ENCODE data around the gene COA5. TPM values are rescaled to one million over a fixed set of nuclear protein-coding genes. Genes with fewer than 3 reads are reported as not detected.

Gene COA5
- polyA plus RNA-seq, 1 of the 3 experiments (the other 2 are of a cell fraction), result 40.3 TPM

GRCh38 chr2:98654699-98655495 is 46.6 kb upstream of the COA5 start:
- Histone ChIP-seq H3K9me3 (no peaks in the 10 kb centered on the region), H3K27me3 (ENCODE audit: insufficient read depth) (no peaks in the 10 kb centered on the region), H3K27ac (ENCODE audit: low read depth in 2 of 2, low read length in 1 of 2) (no peak overlapping the region), H3K4me3 (ENCODE audit: low read depth in 2 of 2, low read length in 1 of 2) (no peak overlapping the region), H3K4me2 (no peak overlapping the region), H3K4me1 (ENCODE audit: control insufficient read depth in 1 of 2, insufficient read depth in 2 of 2, low read depth in 1 of 2, low read length in 1 of 2) (no peaks in the 10 kb centered on the region; a peak in 1 of 4 replicates), H2AFZ (ENCODE audit: low read depth) (no peak overlapping the region), H3K9ac (no peak overlapping the region), H3K9me2 (no peaks in the 10 kb centered on the region), H3F3A (replicated peaks; ENCODE audit: insufficient read depth) (no peaks in the 10 kb centered on the region), H3K79me2 (ENCODE audit: insufficient read depth) (no peaks in the 10 kb centered on the region), H4K20me1 (ENCODE audit: insufficient read depth) (no peaks in the 10 kb centered on the region), H3K36me3 (replicated peaks in 1 of 2; ENCODE audit: control insufficient read depth in 1 of 2, insufficient read depth in 2 of 2, low read length in 1 of 2) (no peaks in the 10 kb centered on the region)
- DNase-seq, result peak; percentile 12
- no peak for TF ChIP-seq GABPA (IDR thresholded peaks at IDR 0.05; ENCODE audit: low read depth)
- TF ChIP-seq SIN3A (IDR thresholded peaks at IDR 0.05; ENCODE audit: borderline replicate concordance, low read depth, low read length), result no peak
- no peak for TF ChIP-seq RXRA (IDR thresholded peaks at IDR 0.05; ENCODE audit: borderline replicate concordance, low read depth)
- no peak for TF ChIP-seq MEF2A (IDR thresholded peaks at IDR 0.05; ENCODE audit: borderline replicate concordance, low read depth)
- TF ChIP-seq FOXJ3 (CRISPR knock-in tag; IDR thresholded peaks at IDR 0.05), result no peak
- no peak for TF ChIP-seq CTCF (IDR thresholded peaks at IDR 0.05)
- TF ChIP-seq NFIC (IDR thresholded peaks at IDR 0.05; ENCODE audit: borderline replicate concordance), result no peak
- no peak for TF ChIP-seq JUND (IDR thresholded peaks at IDR 0.05)
- TF ChIP-seq USF1 (IDR thresholded peaks at IDR 0.05; ENCODE audit: borderline replicate concordance, low read depth), result no peak
- ChIA-PET POLR2A (no interaction called here), CTCF (no interaction called here)
- WGBS (ENCODE audit: low lambda C conversion rate), result 78% methylated on average over 3 of the region's 3 CpGs

- no peaks in the 10 kb centered on the region; a peak in 1 of 4 replicates for H3K4me1 ChIP-seq (ENCODE audit: control insufficient read depth in 1 of 2, insufficient read depth in 2 of 2, low read depth in 1 of 2, low read length in 1 of 2)
- H3K79me2 ChIP-seq (ENCODE audit: insufficient read depth), result no peaks in the 10 kb centered on the region
- H3K4me3 ChIP-seq (ENCODE audit: low read depth in 2 of 2, low read length in 1 of 2), result no peak overlapping the region
- H4K20me1 ChIP-seq (ENCODE audit: insufficient read depth), result no peaks in the 10 kb centered on the region
- CTCF ChIA-PET, result interaction anchor here (1.0 kb wide), 1 partner anchor 187 kb away, joined by 5 read pairs; no protein-coding TSS in a partner anchor
- H3K27me3 ChIP-seq (ENCODE audit: insufficient read depth), result no peaks in the 10 kb centered on the region
- no peaks in the 10 kb centered on the region for H3K36me3 ChIP-seq (replicated peaks in 1 of 2; ENCODE audit: control insufficient read depth in 1 of 2, insufficient read depth in 2 of 2, low read length in 1 of 2)
- no peak for DNase-seq
- no peaks in the 10 kb centered on the region for H3K9me2 ChIP-seq
- H3K27ac ChIP-seq (ENCODE audit: low read depth in 2 of 2, low read length in 1 of 2), result no peak overlapping the region
- H3K9me3 ChIP-seq, result no peaks in the 10 kb centered on the region
- no peak overlapping the region for H2AFZ ChIP-seq (ENCODE audit: low read depth)
- WGBS (ENCODE audit: low lambda C conversion rate), result 31% methylated on average over 1 of the region's 1 CpG
- H3K4me2 ChIP-seq, result no peak overlapping the region
- POLR2A ChIA-PET, result no interaction called here
- no peaks in the 10 kb centered on the region for H3F3A ChIP-seq (replicated peaks; ENCODE audit: insufficient read depth)
- no peak overlapping the region for H3K9ac ChIP-seq
- TF ChIP-seq NRF1 (IDR thresholded peaks at IDR 0.05; ENCODE audit: low read depth, low read length), result no peak
- no peak for TF ChIP-seq ZBTB33 (IDR thresholded peaks at IDR 0.05; ENCODE audit: borderline replicate concordance, low read depth)
- no peak for TF ChIP-seq SMC3 (IDR thresholded peaks at IDR 0.05; ENCODE audit: low read depth, low read length)
- no peak for TF ChIP-seq MAX (IDR thresholded peaks at IDR 0.05; ENCODE audit: low read depth)
- TF ChIP-seq FOSL2 (IDR thresholded peaks at IDR 0.05; ENCODE audit: borderline replicate concordance, low read depth), result no peak
- TF ChIP-seq USF2 (IDR thresholded peaks at IDR 0.05; ENCODE audit: borderline replicate concordance, low read depth, low read length), result no peak
- TF ChIP-seq ELF1 (IDR thresholded peaks at IDR 0.05), result no peak
- no peak for TF ChIP-seq NFIC (IDR thresholded peaks at IDR 0.05; ENCODE audit: borderline replicate concordance)
- no peak for TF ChIP-seq EP300 (IDR thresholded peaks at IDR 0.05; ENCODE audit: borderline replicate concordance in 1 of 2, low read depth in 1 of 2, low read length in 1 of 2)
- no peak for TF ChIP-seq GATA2 (CRISPR knock-in tag; IDR thresholded peaks at IDR 0.05)
- no peak for TF ChIP-seq MXI1 (IDR thresholded peaks at IDR 0.05; ENCODE audit: low read depth, low read length)
- TF ChIP-seq CTCF (IDR thresholded peaks at IDR 0.05), result no peak
- no peak for TF ChIP-seq GABPA (IDR thresholded peaks at IDR 0.05; ENCODE audit: low read depth)
Observed at GRCh38 chr2:98650998-98651397, 42.7 kb upstream of the COA5 start.
